OCI-LY3 (cell line): ENCODE results near the gene BCAR1.

ENCODE experiments used
- EZH2phosphoT487 ChIP-seq: fragments of 200-600 bp; shearing (Covaris generic); IDR thresholded peaks from 2 replicates; pipeline ENCODE4 v1.6.1; 2018; ENCODE audit warnings: antibody characterized with exemption, mixed run types, low read depth
- TF ChIP-seq, protein P1 (sequence below): fragments of 200-600, 300-600 bp; sonication (generic); IDR thresholded peaks from 2 replicates; pipeline ENCODE4 v1.5.1; 2014; ENCODE audit warnings: antibody characterized with exemption, low read length, low read depth

DNA sequence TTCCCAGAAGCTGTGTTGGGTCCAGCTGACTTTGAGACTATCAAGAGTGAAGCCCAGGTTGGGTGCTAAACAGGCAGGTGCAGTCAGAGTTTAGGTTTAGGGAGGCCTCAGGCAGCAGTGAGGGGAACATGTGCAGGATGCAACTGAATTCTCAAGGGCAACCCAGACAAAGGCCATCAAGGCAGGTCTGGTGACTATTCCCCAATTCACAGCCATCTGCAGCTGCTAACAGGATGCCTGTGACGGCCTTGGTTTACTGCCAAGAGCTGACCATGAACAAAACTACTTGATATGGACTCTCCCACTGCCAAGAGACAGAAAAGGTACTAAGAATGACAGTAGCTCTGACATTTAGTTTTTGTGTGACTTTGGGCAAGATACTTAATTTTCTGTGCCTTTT lies 45.2 kb upstream of the BCAR1 start:
- no peak for TF ChIP-seq EZH2phosphoT487
- TF ChIP-seq, protein P1, sequence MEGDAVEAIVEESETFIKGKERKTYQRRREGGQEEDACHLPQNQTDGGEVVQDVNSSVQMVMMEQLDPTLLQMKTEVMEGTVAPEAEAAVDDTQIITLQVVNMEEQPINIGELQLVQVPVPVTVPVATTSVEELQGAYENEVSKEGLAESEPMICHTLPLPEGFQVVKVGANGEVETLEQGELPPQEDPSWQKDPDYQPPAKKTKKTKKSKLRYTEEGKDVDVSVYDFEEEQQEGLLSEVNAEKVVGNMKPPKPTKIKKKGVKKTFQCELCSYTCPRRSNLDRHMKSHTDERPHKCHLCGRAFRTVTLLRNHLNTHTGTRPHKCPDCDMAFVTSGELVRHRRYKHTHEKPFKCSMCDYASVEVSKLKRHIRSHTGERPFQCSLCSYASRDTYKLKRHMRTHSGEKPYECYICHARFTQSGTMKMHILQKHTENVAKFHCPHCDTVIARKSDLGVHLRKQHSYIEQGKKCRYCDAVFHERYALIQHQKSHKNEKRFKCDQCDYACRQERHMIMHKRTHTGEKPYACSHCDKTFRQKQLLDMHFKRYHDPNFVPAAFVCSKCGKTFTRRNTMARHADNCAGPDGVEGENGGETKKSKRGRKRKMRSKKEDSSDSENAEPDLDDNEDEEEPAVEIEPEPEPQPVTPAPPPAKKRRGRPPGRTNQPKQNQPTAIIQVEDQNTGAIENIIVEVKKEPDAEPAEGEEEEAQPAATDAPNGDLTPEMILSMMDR = no peak
